Measurements from ENCODE around the gene YEATS2.

DNA sequence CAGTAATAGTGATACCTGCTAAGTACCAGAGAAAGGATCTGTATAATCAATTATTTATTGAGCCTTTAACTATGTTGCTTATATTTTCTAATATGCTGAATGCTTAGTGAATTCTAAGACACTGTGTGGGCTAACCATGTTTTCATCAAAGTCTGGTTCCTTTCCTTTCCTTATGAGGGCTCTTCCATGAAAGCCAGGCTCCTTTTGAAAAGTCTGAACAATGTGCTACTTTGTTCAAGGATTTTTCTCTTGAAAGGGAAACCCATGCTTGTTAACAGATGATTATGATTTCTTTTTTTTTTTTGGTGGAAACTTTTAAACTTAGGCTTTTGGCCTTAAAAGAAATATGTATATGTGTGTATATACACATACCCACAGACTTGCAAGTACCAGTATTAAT lies 17.0 kb downstream of the YEATS2 start:
- TF ChIP-seq CTCF (IDR thresholded peaks at IDR 0.05) (no peak), POLR2A (IDR thresholded peaks at IDR 0.05) (no peak)
